ENCODE results near the gene MARK4. TPM values are rescaled to one million over a fixed set of nuclear protein-coding genes. Genes with fewer than 3 reads are reported as not detected.
"Not testable (repeated sequence)": the region's sequence is repeated elsewhere in the genome, so short reads cannot be mapped to it uniquely, and the experiment has no call there.

MARK4 gene
- total and polyA plus RNA-seq, 2 experiments from 2014 or later: 4.9 to 11.6 TPM

DNA sequence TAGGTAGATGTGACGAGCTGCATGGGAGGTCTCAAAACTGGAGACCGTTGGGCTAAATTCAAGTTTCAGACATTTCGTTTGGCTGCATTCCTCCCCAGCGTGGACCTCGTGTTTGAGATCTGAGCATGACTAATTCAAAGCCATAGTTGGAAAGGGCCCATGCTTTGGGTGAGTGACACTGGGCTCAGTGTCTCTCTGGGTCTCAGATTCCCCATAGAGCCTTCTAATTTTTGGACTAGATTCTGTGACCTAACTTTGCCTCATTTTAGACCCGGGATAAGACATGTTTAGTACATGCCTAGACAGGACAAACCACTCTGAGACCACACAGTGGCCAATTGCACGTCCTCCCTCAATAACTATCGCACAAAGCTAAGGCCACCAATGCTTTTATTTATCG, 55.0 kb downstream of the MARK4 start:
- Histone ChIP-seq H3K79me2 (ENCODE audit: insufficient read depth) (no peaks in the 10 kb centered on the region), H3K4me1 (ENCODE audit: insufficient read depth) (no peaks in the 10 kb centered on the region), H2AFZ (no peak overlapping the region), H3F3A (ENCODE audit: insufficient read depth) (peaks cover 8% of the 10 kb centered on the region), H3K9me3 (ENCODE audit: low read depth) (no peaks in the 10 kb centered on the region), H3K36me3 (ENCODE audit: low read depth) (no peaks in the 10 kb centered on the region), H4K20me1 (ENCODE audit: insufficient read depth) (no peaks in the 10 kb centered on the region), H3K27ac (no peak overlapping the region), H3K4me3 (no peak overlapping the region), H3K9ac (no peak overlapping the region), H3K27me3 (replicated peaks; ENCODE audit: insufficient read depth) (no peaks in the 10 kb centered on the region), H3K4me2 (ENCODE audit: unreplicated experiment) (no peak overlapping the region), H3K9me2 (ENCODE audit: insufficient read depth) (no peaks in the 10 kb centered on the region)
- WGBS, 2 experiments (ENCODE audit: low coverage in 1 of 2, low lambda C conversion rate in 2 of 2, missing lambda C conversion rate in 2 of 2): 51 to 53% methylated on average over 9 of the region's 9 CpGs
- peak; percentile 29 for DNase-seq
- TF ChIP-seq EZH2phosphoT487 (IDR thresholded peaks at IDR 0.05; ENCODE audit: insufficient read depth, low read depth) (no peak), EZH2 (IDR thresholded peaks at IDR 0.05; ENCODE audit: insufficient read depth, poor library complexity, severe bottlenecking) (no peak)
- in situ Hi-C loops (cut with MboI): no loop called here

DNA sequence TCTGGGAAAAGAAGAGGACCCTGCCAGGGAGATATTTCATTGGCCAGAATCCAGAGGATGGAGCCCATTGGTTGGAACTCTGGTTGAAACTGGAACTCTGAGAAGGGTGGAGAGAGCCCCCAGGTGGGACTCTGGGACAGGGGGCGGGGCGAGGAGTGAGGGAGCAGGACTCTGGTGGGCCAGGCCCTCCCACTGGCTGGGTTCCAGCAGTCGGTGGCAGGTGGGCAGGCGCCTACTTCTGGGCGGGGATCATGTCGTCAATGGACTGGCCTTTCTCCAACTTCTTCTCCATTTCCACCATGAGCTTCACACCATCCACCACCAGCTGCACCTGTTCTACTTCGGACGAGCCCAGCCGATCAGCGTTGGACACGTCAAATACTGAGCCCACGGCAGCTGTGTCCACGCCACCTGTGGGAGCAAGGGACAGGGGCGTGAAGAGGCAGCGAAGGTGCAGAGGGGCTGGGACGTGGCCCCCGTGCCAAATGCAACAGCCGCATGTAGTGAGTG, 55.5 kb downstream of the MARK4 start:
- H3K9me3 ChIP-seq (ENCODE audit: low read depth): no peaks in the 10 kb centered on the region
- H3K9ac ChIP-seq: no peak overlapping the region
- TF ChIP-seq EZH2 (IDR thresholded peaks at IDR 0.05; ENCODE audit: insufficient read depth, poor library complexity, severe bottlenecking): no peak
- no peak for TF ChIP-seq EZH2phosphoT487 (IDR thresholded peaks at IDR 0.05; ENCODE audit: insufficient read depth, low read depth)
- no peaks in the 10 kb centered on the region for H3K36me3 ChIP-seq (ENCODE audit: low read depth)
- H3K4me1 ChIP-seq (ENCODE audit: insufficient read depth): no peaks in the 10 kb centered on the region
- in situ Hi-C loops (cut with MboI): no loop called here
- H3K27ac ChIP-seq: no peak overlapping the region
- no peak for DNase-seq
- H3K4me3 ChIP-seq: no peak overlapping the region
- H3K79me2 ChIP-seq (ENCODE audit: insufficient read depth): no peaks in the 10 kb centered on the region
- H3K9me2 ChIP-seq (ENCODE audit: insufficient read depth): no peaks in the 10 kb centered on the region
- H3K27me3 ChIP-seq (replicated peaks; ENCODE audit: insufficient read depth): no peaks in the 10 kb centered on the region
- H2AFZ ChIP-seq: no peak overlapping the region
- peaks cover 8% of the 10 kb centered on the region for H3F3A ChIP-seq (ENCODE audit: insufficient read depth)
- no peak overlapping the region for H3K4me2 ChIP-seq (ENCODE audit: unreplicated experiment)
- WGBS, 2 experiments (ENCODE audit: low coverage in 1 of 2, low lambda C conversion rate in 2 of 2, missing lambda C conversion rate in 2 of 2): 54 to 58% methylated on average over 17 to 18 of the region's 18 CpGs
- no peaks in the 10 kb centered on the region for H4K20me1 ChIP-seq (ENCODE audit: insufficient read depth)

DNA sequence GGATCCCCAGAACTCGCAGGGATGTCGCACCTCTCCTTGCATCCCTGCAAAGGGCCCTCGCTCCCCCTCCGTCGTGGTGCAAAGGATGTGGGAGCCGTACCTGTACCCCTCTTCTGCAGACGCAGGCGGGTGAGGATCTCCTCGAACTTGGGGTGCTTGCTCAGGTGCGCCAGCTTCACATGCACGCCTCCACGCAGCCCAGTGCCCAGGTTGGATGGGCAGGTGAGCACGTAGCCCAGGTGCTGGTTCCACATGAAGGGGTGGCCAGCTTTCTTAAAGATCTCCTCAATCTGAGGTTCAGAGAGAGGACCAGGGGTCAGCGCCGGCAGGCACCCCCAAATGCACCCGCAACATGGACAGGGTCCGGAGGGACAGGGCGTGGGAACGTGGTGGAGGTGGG, 56.3 kb downstream of the MARK4 start:
- in situ Hi-C loops (cut with MboI): no loop called here
- Histone ChIP-seq H4K20me1 (ENCODE audit: insufficient read depth) (no peaks in the 10 kb centered on the region), H3K27ac (no peak overlapping the region), H3K9ac (no peak overlapping the region), H3K4me1 (ENCODE audit: insufficient read depth) (no peaks in the 10 kb centered on the region), H3K79me2 (ENCODE audit: insufficient read depth) (no peaks in the 10 kb centered on the region), H3K27me3 (replicated peaks; ENCODE audit: insufficient read depth) (no peaks in the 10 kb centered on the region), H3K36me3 (ENCODE audit: low read depth) (no peaks in the 10 kb centered on the region), H3K9me2 (ENCODE audit: insufficient read depth) (no peaks in the 10 kb centered on the region), H3K4me3 (no peak overlapping the region), H3K9me3 (ENCODE audit: low read depth) (no peaks in the 10 kb centered on the region), H2AFZ (no peak overlapping the region), H3K4me2 (ENCODE audit: unreplicated experiment) (no peak overlapping the region), H3F3A (ENCODE audit: insufficient read depth) (peaks cover 8% of the 10 kb centered on the region)
- 87 to 88% methylated on average over 19 of the region's 19 CpGs for WGBS, 2 experiments (ENCODE audit: low coverage in 1 of 2, low lambda C conversion rate in 2 of 2, missing lambda C conversion rate in 2 of 2)
- DNase-seq: no peak
- TF ChIP-seq EZH2 (IDR thresholded peaks at IDR 0.05; ENCODE audit: insufficient read depth, poor library complexity, severe bottlenecking) (no peak), EZH2phosphoT487 (IDR thresholded peaks at IDR 0.05; ENCODE audit: insufficient read depth, low read depth) (no peak)

DNA sequence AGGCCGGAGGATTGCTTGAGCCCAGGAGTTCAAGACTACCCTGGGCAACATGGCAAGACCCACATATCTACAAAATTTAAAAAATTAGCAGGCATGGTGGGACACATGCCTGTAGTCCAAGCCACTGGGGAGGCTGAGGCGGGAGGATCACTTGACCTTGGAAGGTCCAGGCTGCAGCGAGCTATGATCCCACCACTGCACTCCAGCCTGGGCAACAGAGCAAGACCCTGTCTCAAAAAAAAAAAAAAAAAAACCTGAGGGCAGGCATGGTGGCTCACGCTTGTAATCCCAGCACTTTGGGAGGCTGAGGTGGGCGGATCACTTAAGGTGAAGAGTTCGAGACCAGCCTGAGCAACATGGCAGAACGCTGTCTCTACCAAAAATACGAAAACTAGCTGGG, 58.3 kb downstream of the MARK4 start:
- H3K4me1 ChIP-seq (ENCODE audit: insufficient read depth); H4K20me1 ChIP-seq (ENCODE audit: insufficient read depth); H3K9ac ChIP-seq; DNase-seq; H3K27me3 ChIP-seq (replicated peaks; ENCODE audit: insufficient read depth); H3K4me3 ChIP-seq; H2AFZ ChIP-seq; H3K9me3 ChIP-seq (ENCODE audit: low read depth); H3F3A ChIP-seq (ENCODE audit: insufficient read depth); H3K36me3 ChIP-seq (ENCODE audit: low read depth); H3K4me2 ChIP-seq (ENCODE audit: unreplicated experiment); H3K9me2 ChIP-seq (ENCODE audit: insufficient read depth); H3K79me2 ChIP-seq (ENCODE audit: insufficient read depth); H3K27ac ChIP-seq; in situ Hi-C loops (cut with MboI): not testable (repeated sequence)
- WGBS, 2 experiments (ENCODE audit: low coverage in 1 of 2, low lambda C conversion rate in 2 of 2, missing lambda C conversion rate in 2 of 2): 92 to 98% methylated on average over 8 of the region's 8 CpGs

DNA sequence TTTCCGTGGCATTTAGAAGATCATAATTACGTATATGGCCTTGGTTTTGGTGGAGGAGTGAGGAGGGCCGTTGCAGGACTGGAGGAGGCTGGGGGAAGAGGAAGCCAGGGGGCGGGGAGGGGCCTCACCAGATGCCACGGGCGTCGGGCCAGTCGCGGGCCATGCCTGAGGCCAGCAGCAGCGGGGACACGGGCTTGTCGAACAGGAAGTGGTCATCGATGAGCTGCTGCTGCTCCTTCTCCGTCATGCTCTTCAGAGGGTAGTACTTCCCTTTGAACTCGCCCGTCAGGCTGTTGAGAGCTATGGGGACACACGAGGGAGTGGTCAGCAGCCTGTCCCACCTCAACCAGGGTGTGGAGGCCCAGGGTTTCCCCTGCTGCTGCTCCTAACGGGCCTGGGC, 60.5 kb downstream of the MARK4 start:
- no peaks in the 10 kb centered on the region for H3F3A ChIP-seq (ENCODE audit: insufficient read depth)

DNA sequence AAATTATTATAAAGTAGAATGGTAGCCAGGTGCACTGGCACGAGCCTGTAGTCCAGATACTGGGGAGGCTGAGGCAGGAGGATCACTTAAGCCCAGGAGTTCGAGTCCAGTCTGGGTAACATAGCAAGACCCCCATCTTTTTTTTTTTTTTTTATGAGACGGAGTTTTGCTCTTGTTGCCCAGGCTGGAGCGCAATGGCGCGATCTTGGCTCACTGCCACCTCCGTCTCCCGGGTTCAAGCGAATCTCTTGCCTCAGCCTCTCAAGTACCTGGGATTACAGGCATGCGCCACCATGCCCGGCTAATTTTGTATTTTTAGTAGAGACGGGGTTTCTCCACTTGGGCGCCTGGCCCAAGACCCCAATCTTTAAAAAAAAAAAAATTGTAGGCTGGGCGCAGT, 61.2 kb downstream of the MARK4 start:
- not testable (repeated sequence) for H3K9me3 ChIP-seq (ENCODE audit: low read depth); DNase-seq

More for the DNA sequence above, 60.5 kb downstream of the MARK4 start:
- no peaks in the 10 kb centered on the region for H3K9me3 ChIP-seq (ENCODE audit: low read depth)
- no peak overlapping the region for H3K27ac ChIP-seq
- H3K36me3 ChIP-seq (ENCODE audit: low read depth): no peaks in the 10 kb centered on the region
- 40 to 42% methylated on average over 7 to 18 of the region's 18 CpGs for WGBS, 2 experiments (ENCODE audit: low coverage in 1 of 2, low lambda C conversion rate in 2 of 2, missing lambda C conversion rate in 2 of 2)
- H2AFZ ChIP-seq: no peak overlapping the region
- no peak overlapping the region for H3K4me2 ChIP-seq (ENCODE audit: unreplicated experiment)
- H3K27me3 ChIP-seq (replicated peaks; ENCODE audit: insufficient read depth): peaks cover 22% of the 10 kb centered on the region; the same call in 1 of the 2 replicates
- no peaks in the 10 kb centered on the region for H4K20me1 ChIP-seq (ENCODE audit: insufficient read depth)
- H3K4me1 ChIP-seq (ENCODE audit: insufficient read depth): no peaks in the 10 kb centered on the region
- no peak overlapping the region for H3K4me3 ChIP-seq
- H3K9ac ChIP-seq: no peak overlapping the region
- no peak for DNase-seq
- H3K79me2 ChIP-seq (ENCODE audit: insufficient read depth): no peaks in the 10 kb centered on the region
- TF ChIP-seq EZH2phosphoT487 (IDR thresholded peaks at IDR 0.05; ENCODE audit: insufficient read depth, low read depth): no peak
- no peak for TF ChIP-seq EZH2 (IDR thresholded peaks at IDR 0.05; ENCODE audit: insufficient read depth, poor library complexity, severe bottlenecking)
- no peaks in the 10 kb centered on the region for H3K9me2 ChIP-seq (ENCODE audit: insufficient read depth)
- in situ Hi-C loops (cut with MboI): no loop called here

More for the DNA sequence above, 61.2 kb downstream of the MARK4 start:
- 81 to 83% methylated on average over 14 of the region's 14 CpGs for WGBS, 2 experiments (ENCODE audit: low coverage in 1 of 2, low lambda C conversion rate in 2 of 2, missing lambda C conversion rate in 2 of 2)
- H3K79me2 ChIP-seq (ENCODE audit: insufficient read depth); in situ Hi-C loops (cut with MboI); H3K27ac ChIP-seq; H3K9me2 ChIP-seq (ENCODE audit: insufficient read depth); H3K36me3 ChIP-seq (ENCODE audit: low read depth); H3K4me2 ChIP-seq (ENCODE audit: unreplicated experiment); H3F3A ChIP-seq (ENCODE audit: insufficient read depth); H3K4me1 ChIP-seq (ENCODE audit: insufficient read depth); H3K4me3 ChIP-seq; H3K9ac ChIP-seq; H2AFZ ChIP-seq; H4K20me1 ChIP-seq (ENCODE audit: insufficient read depth): not testable (repeated sequence)
- H3K27me3 ChIP-seq (replicated peaks; ENCODE audit: insufficient read depth): peaks cover 23% of the 10 kb centered on the region; the same call in 1 of the 2 replicates

All from GM23248 (cell line).